Liver (tissue), 9 donors: ENCODE results near the gene CACNA1D. TPM values are rescaled to one million over a fixed set of nuclear protein-coding genes. Genes with fewer than 3 reads are reported as not detected.

ENCODE experiments used
- DNase-seq: peaks from one replicate; pipeline ENCODE4 v3.0.0-alpha.2; 2017; ENCODE audit warnings: low spot score
- H3K27ac ChIP-seq, 2 donors: one replicate each; pipeline ENCODE4 v1.7.0; 2013; ENCODE audit warnings: inconsistent platforms in 2 of 2, low read length in 2 of 2, control low read depth in 1 of 2, low read depth in 1 of 2, mild to moderate bottlenecking in 1 of 2
- H3K27me3 ChIP-seq, 4 donors: one replicate each; pipeline versions ENCODE4 v1.6.1 to v1.7.0; 2013; ENCODE audit warnings: low read length in 3 of 4, inconsistent platforms in 1 of 4, mild to moderate bottlenecking in 1 of 4, moderate library complexity in 1 of 4; ENCODE audit not compliant: control insufficient read depth in 4 of 4, insufficient read depth in 4 of 4
- H3K36me3 ChIP-seq, 4 donors: one replicate each; pipeline versions ENCODE4 v1.6.1 to v1.7.0; 2013; ENCODE audit warnings: low read length in 3 of 4, mild to moderate bottlenecking in 3 of 4, low read depth in 1 of 4, moderate library complexity in 1 of 4; ENCODE audit not compliant: control insufficient read depth in 4 of 4, insufficient read depth in 3 of 4
- H3K4me1 ChIP-seq, 4 donors: one replicate each; pipeline versions ENCODE4 v1.6.1 to v1.7.0; 2013; ENCODE audit warnings: low read length in 3 of 4, mild to moderate bottlenecking in 3 of 4, moderate library complexity in 1 of 4; ENCODE audit not compliant: control insufficient read depth in 4 of 4, insufficient read depth in 4 of 4
- H3K4me3 ChIP-seq, 3 donors: one replicate each; pipeline versions ENCODE4 v1.6.1 to v1.7.0; 2013; ENCODE audit warnings: low read length in 3 of 3, control low read depth in 1 of 3, low read depth in 1 of 3, mild to moderate bottlenecking in 1 of 3
- H3K9ac ChIP-seq, 2 donors: one replicate each; pipeline ENCODE4 v1.7.0; 2013; ENCODE audit warnings: low read length in 2 of 2, mild to moderate bottlenecking in 2 of 2, moderate library complexity in 2 of 2, control low read depth in 1 of 2, low read depth in 1 of 2
- H3K9me3 ChIP-seq, 4 donors: one replicate each; pipeline versions ENCODE4 v1.6.1 to v1.7.0; 2013; ENCODE audit warnings: low read length in 3 of 4; ENCODE audit not compliant: control insufficient read depth in 4 of 4
- ATF3 ChIP-seq: IDR thresholded peaks from 2 replicates; pipeline ENCODE4 v1.6.1; 2016; ENCODE audit warnings: antibody characterized with exemption
- CTCF ChIP-seq: fragments of 150-350 bp; IDR thresholded peaks from 2 replicates; pipeline ENCODE4 v1.5.1; 2017; ENCODE audit warnings: improper control_type of control experiment, low read depth, low read length; ENCODE audit not compliant: missing input control
- EGR1 ChIP-seq, 2 donors: IDR thresholded peaks; 2 replicates each; pipeline ENCODE4 v1.6.1; 2016 to 2018; ENCODE audit warnings: antibody characterized with exemption in 2 of 2, low read depth in 2 of 2
- FOXA1 ChIP-seq: IDR thresholded peaks from 2 replicates; pipeline ENCODE4 v1.6.1; 2016; ENCODE audit warnings: antibody characterized with exemption
- FOXA2 ChIP-seq: IDR thresholded peaks from 2 replicates; pipeline ENCODE4 v1.6.1; 2016; ENCODE audit warnings: antibody characterized with exemption
- GABPA ChIP-seq, 2 donors: IDR thresholded peaks in 1 of 2; conservative IDR thresholded peaks in 1 of 2; 2 replicates each; pipeline ENCODE4 v1.6.1; 2016; ENCODE audit warnings: antibody characterized with exemption in 2 of 2, mild to moderate bottlenecking in 1 of 2, moderate library complexity in 1 of 2
- HNF4A ChIP-seq, 2 donors: conservative IDR thresholded peaks; 2 replicates each; pipeline ENCODE4 v1.6.1; 2016; ENCODE audit warnings: antibody characterized with exemption in 2 of 2, mild to moderate bottlenecking in 2 of 2
- HNF4G ChIP-seq: IDR thresholded peaks from 2 replicates; pipeline ENCODE4 v1.6.1; 2016; ENCODE audit warnings: antibody characterized with exemption
- JUND ChIP-seq, 2 donors: IDR thresholded peaks; 2 replicates each; pipeline ENCODE4 v1.6.1; 2016; ENCODE audit warnings: antibody characterized with exemption in 2 of 2
- MAX ChIP-seq: IDR thresholded peaks from 2 replicates; pipeline ENCODE4 v1.6.1; 2016; ENCODE audit warnings: antibody characterized with exemption
- NR2F2 ChIP-seq: IDR thresholded peaks from 2 replicates; pipeline ENCODE4 v1.6.1; 2016; ENCODE audit warnings: antibody characterized with exemption
- RAD21 ChIP-seq, 2 donors: IDR thresholded peaks; 2 replicates each; pipeline ENCODE4 v1.6.1; 2016; ENCODE audit warnings: antibody characterized with exemption in 2 of 2, mild to moderate bottlenecking in 2 of 2
- REST ChIP-seq: IDR thresholded peaks from 2 replicates; pipeline ENCODE4 v1.6.1; 2016; ENCODE audit warnings: antibody characterized with exemption, mild to moderate bottlenecking
- RXRA ChIP-seq, 2 donors: IDR thresholded peaks; 2 replicates each; pipeline ENCODE4 v1.6.1; 2017 to 2018; ENCODE audit warnings: antibody characterized with exemption in 2 of 2, mild to moderate bottlenecking in 1 of 2
- SP1 ChIP-seq: IDR thresholded peaks from 2 replicates; pipeline ENCODE4 v1.6.1; 2018; ENCODE audit warnings: antibody characterized with exemption, mild to moderate bottlenecking
- ZBTB33 ChIP-seq: IDR thresholded peaks from 2 replicates; pipeline ENCODE4 v1.6.1; 2016; ENCODE audit warnings: antibody characterized with exemption
- WGBS: extraction: QIAGEN DNeasy Blood & Tissue Kit; methylation state at CpG from one replicate; pipeline ENCODE4 v1.1.7; 2013; 5-methylcytosine and 5-hydroxymethylcytosine counted together
- polyA plus RNA-seq, 2 donors: library from polyadenylated mRNA; stranded (reverse) in 1 of 2; unstranded in 1 of 2; fragments of 200-250 nt in 1 of 2; fragments of >200 nt in 1 of 2; fragmentation: Nextera tagmentation in 1 of 2; extraction: Ambion mirVana in 1 of 2; gene quantifications; one replicate each; pipeline versions ENCODE4 v1.2.1 to v1.2.3, GENCODE V29; 2013 to 2015
- total RNA-seq, 2 donors: library from RNA; depleted of rRNA; stranded (reverse); fragments of >200 nt; gene quantifications; one replicate each; pipeline ENCODE4 v1.2.3, GENCODE V29; 2014
- donor health status: healthy.
- donor health status: healthy.
- donor health status: healthy.
- donor health status: healthy.
- donor health status: healthy.

The CACNA1D gene
- total and polyA plus RNA-seq, 4 donors: 1.8 to 18.9 (median 3.4) TPM

- Histone ChIP-seq H3K9ac (no peak overlapping the region), H3K27me3 (no peaks in the 10 kb centered on the region), H3K4me3 (no peak overlapping the region), H3K27ac (no peak overlapping the region), H3K9me3 (no peaks in the 10 kb centered on the region), H3K4me1 (no peaks in the 10 kb centered on the region), H3K36me3 (peaks cover 0 to 5% (median 0%) of the 10 kb centered on the region in 4 donors)
- WGBS: 97% methylated on average over 4 of the region's 4 CpGs
- no peak for DNase-seq
- no peak for TF ChIP-seq REST
- TF ChIP-seq NR2F2: no peak
- TF ChIP-seq RAD21 (IDR thresholded peaks at IDR 0.05): no peak
- no peak for TF ChIP-seq FOXA2
- no peak for TF ChIP-seq ZBTB33
- TF ChIP-seq JUND (IDR thresholded peaks at IDR 0.05): no peak
- TF ChIP-seq HNF4A (conservative IDR thresholded peaks at IDR 0.05): no peak
- no peak for TF ChIP-seq GABPA (IDR thresholded peaks at IDR 0.05 in 1 of 2, conservative IDR thresholded peaks at IDR 0.05 in 1 of 2)
- TF ChIP-seq CTCF: no peak
- TF ChIP-seq MAX: no peak
- TF ChIP-seq ATF3: no peak
- no peak for TF ChIP-seq HNF4G
- no peak for TF ChIP-seq SP1
Measured at GRCh38 chr3:53747559-53747958, 253.1 kb downstream of the CACNA1D start.

GRCh38 chr3:53748512-53749271 is 254.3 kb downstream of the CACNA1D start:
- Histone ChIP-seq H3K9ac (no peak overlapping the region), H3K4me3 (no peak overlapping the region), H3K4me1 (no peaks in the 10 kb centered on the region), H3K27me3 (no peaks in the 10 kb centered on the region), H3K27ac (no peak overlapping the region), H3K36me3 (peaks cover 0 to 5% (median 0%) of the 10 kb centered on the region in 4 donors), H3K9me3 (no peaks in the 10 kb centered on the region)
- 82% methylated on average over 8 of the region's 8 CpGs for WGBS
- DNase-seq: no peak
- TF ChIP-seq NR2F2: no peak
- TF ChIP-seq REST: no peak
- no peak for TF ChIP-seq ZBTB33
- no peak for TF ChIP-seq FOXA2
- no peak for TF ChIP-seq MAX
- TF ChIP-seq RAD21 (IDR thresholded peaks at IDR 0.05): no peak
- TF ChIP-seq GABPA (IDR thresholded peaks at IDR 0.05 in 1 of 2, conservative IDR thresholded peaks at IDR 0.05 in 1 of 2): no peak
- TF ChIP-seq SP1: no peak
- no peak for TF ChIP-seq JUND (IDR thresholded peaks at IDR 0.05)
- TF ChIP-seq EGR1 (IDR thresholded peaks at IDR 0.05; ENCODE audit: low read depth in 2 of 2): no peak
- no peak for TF ChIP-seq HNF4G
- TF ChIP-seq FOXA1: no peak
- no peak for TF ChIP-seq RXRA (IDR thresholded peaks at IDR 0.05)
